ENCODE data around the gene PTCH2.

PTCH2 gene

DNA sequence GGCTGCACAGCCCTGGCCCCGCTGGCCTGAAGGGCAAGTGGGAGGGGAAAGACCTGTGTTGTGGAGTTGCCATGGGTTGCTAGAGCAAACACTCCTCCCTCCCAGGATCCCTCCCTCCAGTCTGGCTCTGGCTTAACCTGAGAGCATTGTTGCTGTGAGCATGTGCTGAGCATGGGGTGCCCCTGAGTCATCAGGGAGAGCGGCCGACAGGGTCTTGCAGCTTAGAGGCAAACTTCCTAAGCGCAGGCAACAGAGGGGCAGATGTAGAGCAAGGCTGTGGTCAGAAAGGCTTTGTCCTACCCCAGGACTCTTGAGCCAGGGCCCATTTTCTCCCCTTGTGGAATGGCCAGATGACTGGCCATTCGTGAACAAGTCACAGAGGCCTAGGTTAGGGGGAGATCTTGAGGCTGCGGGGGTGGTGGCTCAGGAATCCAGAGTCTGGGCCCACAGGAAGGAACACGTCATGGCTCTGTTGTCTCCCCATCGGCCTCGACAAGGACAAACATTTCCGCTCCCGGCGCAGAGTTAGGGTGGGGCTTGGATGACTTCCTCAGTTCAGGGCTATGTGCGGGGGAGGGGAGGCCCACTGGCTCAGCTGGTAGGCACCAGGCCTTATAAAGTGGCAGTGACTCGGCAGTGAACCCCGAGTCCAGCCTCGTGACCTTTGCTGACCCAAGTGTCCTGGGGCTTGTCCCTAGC lies 35.5 kb downstream of the PTCH2 start:
- H3K4me2 ChIP-seq (ENCODE audit: low read length), result peak overlapping the region; percentile 25; the same call in 1 of the 2 replicates
- H3K36me3 ChIP-seq (ENCODE audit: insufficient read depth, low read length), result peaks cover 16% of the 10 kb centered on the region; the same call in 1 of the 2 replicates
- no peak overlapping the region for H3K4me3 ChIP-seq (ENCODE audit: low read depth, low read length, poor library complexity, severe bottlenecking)
- H3F3A ChIP-seq (ENCODE audit: insufficient read depth, low read length), result no peaks in the 10 kb centered on the region
- no peaks in the 10 kb centered on the region for H4K20me1 ChIP-seq (ENCODE audit: insufficient read depth, low read length)
- H3K9me3 ChIP-seq (ENCODE audit: low read length), result no peaks in the 10 kb centered on the region
- peak overlapping the region; percentile 32; the same call in 1 of the 2 replicates for H3K9ac ChIP-seq (ENCODE audit: low read length)
- TF ChIP-seq, protein P1, sequence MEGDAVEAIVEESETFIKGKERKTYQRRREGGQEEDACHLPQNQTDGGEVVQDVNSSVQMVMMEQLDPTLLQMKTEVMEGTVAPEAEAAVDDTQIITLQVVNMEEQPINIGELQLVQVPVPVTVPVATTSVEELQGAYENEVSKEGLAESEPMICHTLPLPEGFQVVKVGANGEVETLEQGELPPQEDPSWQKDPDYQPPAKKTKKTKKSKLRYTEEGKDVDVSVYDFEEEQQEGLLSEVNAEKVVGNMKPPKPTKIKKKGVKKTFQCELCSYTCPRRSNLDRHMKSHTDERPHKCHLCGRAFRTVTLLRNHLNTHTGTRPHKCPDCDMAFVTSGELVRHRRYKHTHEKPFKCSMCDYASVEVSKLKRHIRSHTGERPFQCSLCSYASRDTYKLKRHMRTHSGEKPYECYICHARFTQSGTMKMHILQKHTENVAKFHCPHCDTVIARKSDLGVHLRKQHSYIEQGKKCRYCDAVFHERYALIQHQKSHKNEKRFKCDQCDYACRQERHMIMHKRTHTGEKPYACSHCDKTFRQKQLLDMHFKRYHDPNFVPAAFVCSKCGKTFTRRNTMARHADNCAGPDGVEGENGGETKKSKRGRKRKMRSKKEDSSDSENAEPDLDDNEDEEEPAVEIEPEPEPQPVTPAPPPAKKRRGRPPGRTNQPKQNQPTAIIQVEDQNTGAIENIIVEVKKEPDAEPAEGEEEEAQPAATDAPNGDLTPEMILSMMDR (IDR thresholded peaks at IDR 0.05; ENCODE audit: low read length), result no peak
- TF ChIP-seq EZH2 (IDR thresholded peaks at IDR 0.05; ENCODE audit: borderline replicate concordance, low read length), result no peak
- no peak overlapping the region for H2AFZ ChIP-seq (ENCODE audit: low read length)
- H3K27ac ChIP-seq (ENCODE audit: low read depth, low read length, poor library complexity, severe bottlenecking), result peak overlapping the region; percentile 90
- no peaks in the 10 kb centered on the region for H3K27me3 ChIP-seq (ENCODE audit: insufficient read depth, low read length)
- H3K4me1 ChIP-seq (ENCODE audit: insufficient read depth, low read length, severe bottlenecking), result peaks cover 39% of the 10 kb centered on the region
- H3K9me2 ChIP-seq (ENCODE audit: low read depth, low read length), result no peaks in the 10 kb centered on the region
- no peaks in the 10 kb centered on the region for H3K79me2 ChIP-seq (ENCODE audit: insufficient read depth, low read length)

DNA sequence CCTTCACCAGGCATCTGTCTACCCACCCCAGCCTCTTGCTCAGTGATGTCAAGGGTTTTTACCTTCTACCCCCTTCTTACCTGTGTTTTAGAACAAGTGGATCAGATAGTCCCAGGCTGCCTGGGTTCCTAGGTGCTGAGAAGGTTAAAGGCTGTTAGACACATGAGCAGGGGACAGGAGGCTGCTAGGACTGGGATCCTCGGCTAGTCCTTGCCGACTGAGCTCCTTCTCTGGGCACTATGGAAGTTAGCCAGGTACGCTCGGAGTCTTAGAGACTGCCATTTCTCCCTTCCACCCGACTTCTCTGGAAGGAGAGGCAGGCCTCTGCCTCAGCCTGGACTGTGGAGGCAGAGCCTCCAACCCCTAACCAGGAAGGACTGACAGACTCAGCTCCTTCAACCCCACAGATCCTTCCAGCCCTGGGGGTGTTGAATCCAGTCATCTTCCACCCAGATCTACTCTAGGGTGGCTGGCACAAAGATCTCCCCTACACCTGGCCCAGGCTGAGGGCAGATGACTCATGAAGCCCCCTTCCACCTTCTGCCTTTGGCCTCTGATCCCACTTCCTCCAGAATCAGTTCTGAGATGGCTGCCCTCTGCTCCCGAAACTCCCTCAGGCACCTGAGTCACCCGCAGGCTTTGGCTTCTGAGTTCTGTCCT lies 36.2 kb downstream of the PTCH2 start, which contains the start of gene DYNLT4:
Gene DYNLT4, minus strand, starts transcription at position 648 of the 660 bp plus-strand sequence. CDS start 683 bp downstream, outside the sequence.
- peak within 1 kb of the TSS; percentile 32; the same call in 1 of the 2 replicates for H3K9ac ChIP-seq (ENCODE audit: low read length)
- H3K36me3 ChIP-seq (ENCODE audit: insufficient read depth, low read length), result peaks cover 16% of the 10 kb centered on the region; the same call in 1 of the 2 replicates
- no peak within 1 kb of the TSS for H3K4me3 ChIP-seq (ENCODE audit: low read depth, low read length, poor library complexity, severe bottlenecking)
- TF ChIP-seq EZH2 (IDR thresholded peaks at IDR 0.05; ENCODE audit: borderline replicate concordance, low read length), result no peak
- H4K20me1 ChIP-seq (ENCODE audit: insufficient read depth, low read length), result no peaks in the 10 kb centered on the region
- H3K9me3 ChIP-seq (ENCODE audit: low read length), result no peaks in the 10 kb centered on the region
- no peaks in the 10 kb centered on the region for H3F3A ChIP-seq (ENCODE audit: insufficient read depth, low read length)
- no peaks in the 10 kb centered on the region for H3K79me2 ChIP-seq (ENCODE audit: insufficient read depth, low read length)
- peak within 1 kb of the TSS; percentile 25; the same call in 1 of the 2 replicates for H3K4me2 ChIP-seq (ENCODE audit: low read length)
- no peaks in the 10 kb centered on the region for H3K27me3 ChIP-seq (ENCODE audit: insufficient read depth, low read length)
- H3K4me1 ChIP-seq (ENCODE audit: insufficient read depth, low read length, severe bottlenecking), result peaks cover 46% of the 10 kb centered on the region
- no peak within 1 kb of the TSS for H2AFZ ChIP-seq (ENCODE audit: low read length)
- peak within 1 kb of the TSS; percentile 90 for H3K27ac ChIP-seq (ENCODE audit: low read depth, low read length, poor library complexity, severe bottlenecking)
- no peaks in the 10 kb centered on the region for H3K9me2 ChIP-seq (ENCODE audit: low read depth, low read length)

DNA sequence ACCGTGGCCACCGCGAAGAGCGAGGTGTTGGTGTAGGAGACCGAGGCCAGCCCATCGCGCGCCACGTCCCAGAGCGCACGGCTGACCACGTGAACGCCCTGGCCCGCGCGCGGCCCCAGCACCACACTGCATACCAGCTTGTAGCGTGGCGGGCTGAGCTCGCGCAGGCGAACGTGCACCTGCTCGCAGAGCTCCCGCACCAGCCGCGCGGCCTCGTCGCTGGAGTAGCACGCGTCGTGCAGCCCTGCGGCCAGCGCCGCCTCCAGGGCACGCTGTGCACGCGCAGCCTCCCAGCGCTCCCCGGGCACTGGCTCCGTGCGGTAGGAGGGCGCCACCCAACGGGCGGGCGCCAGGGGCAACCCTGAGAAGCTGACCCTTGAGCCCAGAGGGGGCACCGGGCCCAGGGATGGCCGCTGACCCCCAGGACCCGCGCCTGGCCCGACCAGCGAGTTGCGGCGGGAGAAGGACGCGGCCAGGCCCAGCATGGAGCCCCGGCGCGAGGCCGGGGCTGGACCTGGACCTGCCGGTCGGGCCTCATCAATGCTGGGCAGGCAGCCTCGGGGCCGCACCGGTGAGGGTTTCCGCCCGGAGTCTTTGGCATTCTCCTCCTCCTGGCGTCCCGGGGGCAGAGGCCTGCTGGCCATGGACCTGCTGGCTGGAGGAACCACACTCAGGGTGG lies 36.9 kb downstream of the PTCH2 start:
- H3K27ac ChIP-seq (ENCODE audit: low read depth, low read length, poor library complexity, severe bottlenecking), result no peak overlapping the region
- no peaks in the 10 kb centered on the region for H3K79me2 ChIP-seq (ENCODE audit: insufficient read depth, low read length)
- no peak for TF ChIP-seq EZH2 (IDR thresholded peaks at IDR 0.05; ENCODE audit: borderline replicate concordance, low read length)
- TF ChIP-seq, protein P1 (IDR thresholded peaks at IDR 0.05; ENCODE audit: low read length), result no peak
- no peaks in the 10 kb centered on the region for H3K9me3 ChIP-seq (ENCODE audit: low read length)
- peaks cover 16% of the 10 kb centered on the region; the same call in 1 of the 2 replicates for H3K36me3 ChIP-seq (ENCODE audit: insufficient read depth, low read length)
- no peaks in the 10 kb centered on the region for H3K9me2 ChIP-seq (ENCODE audit: low read depth, low read length)
- peaks cover 52% of the 10 kb centered on the region for H3K4me1 ChIP-seq (ENCODE audit: insufficient read depth, low read length, severe bottlenecking)
- H3K9ac ChIP-seq (ENCODE audit: low read length), result no peak overlapping the region
- no peak overlapping the region for H3K4me3 ChIP-seq (ENCODE audit: low read depth, low read length, poor library complexity, severe bottlenecking)
- no peak overlapping the region for H3K4me2 ChIP-seq (ENCODE audit: low read length)
- H3K27me3 ChIP-seq (ENCODE audit: insufficient read depth, low read length), result no peaks in the 10 kb centered on the region
- no peaks in the 10 kb centered on the region for H3F3A ChIP-seq (ENCODE audit: insufficient read depth, low read length)
- H4K20me1 ChIP-seq (ENCODE audit: insufficient read depth, low read length), result no peaks in the 10 kb centered on the region
- H2AFZ ChIP-seq (ENCODE audit: low read length), result no peak overlapping the region
